K562 (cell line): ENCODE data around the gene KPTN. TPM values are rescaled to one million over a fixed set of nuclear protein-coding genes. Genes with fewer than 3 reads are reported as not detected.

Experiments used
- CTBP1 ChIP-seq: fragments of 450-650 bp; IDR thresholded peaks from 2 replicates; pipeline ENCODE4 v1.6.1; 2016; ENCODE audit warnings: borderline replicate concordance
- GTF2A2 ChIP-seq: IDR thresholded peaks from 2 replicates; pipeline ENCODE4 v1.6.1; 2016; ENCODE audit warnings: mild to moderate bottlenecking, missing genetic modification characterization, missing compliant biosample characterization
- HDAC1 ChIP-seq, 2 experiments: fragments of 450-650 bp; IDR thresholded peaks; 2 replicates each; pipeline ENCODE4 v1.6.1; 2016 to 2017; ENCODE audit warnings: inconsistent platforms in 1 of 2, mild to moderate bottlenecking in 1 of 2, moderate library complexity in 1 of 2
- KHSRP ChIP-seq: fragments of 450-650 bp; IDR thresholded peaks from 2 replicates; pipeline ENCODE4 v1.6.1; 2017
- KLF16 ChIP-seq: IDR thresholded peaks from 2 replicates; pipeline ENCODE4 v1.6.1; 2016; ENCODE audit warnings: antibody characterized with exemption
- MBD2 ChIP-seq: sonication (generic); IDR thresholded peaks from 2 replicates; pipeline ENCODE4 v1.6.1; 2016; ENCODE audit warnings: low read depth, borderline replicate concordance
- MCM7 ChIP-seq, 2 experiments: fragments of 450-650 bp; IDR thresholded peaks; 2 replicates each; pipeline ENCODE4 v1.6.1; 2016 to 2018
- MEF2A ChIP-seq: IDR thresholded peaks from 2 replicates; pipeline ENCODE4 v1.6.1; 2011; ENCODE audit warnings: low read depth, mild to moderate bottlenecking, low read length, moderate library complexity; ENCODE audit not compliant: control insufficient read depth
- MIER1 ChIP-seq: fragments of 450-650 bp; IDR thresholded peaks from 2 replicates; pipeline ENCODE4 v1.6.1; 2016; ENCODE audit warnings: antibody characterized with exemption, mild to moderate bottlenecking, low read depth
- MTA2 ChIP-seq: fragments of 450-650 bp; IDR thresholded peaks from 2 replicates; pipeline ENCODE4 v1.6.1; 2016; ENCODE audit warnings: low read depth
- MYNN ChIP-seq, 2 experiments: sonication (generic); formaldehyde crosslinking in 1 of 2; IDR thresholded peaks; 2 replicates each; pipeline versions ENCODE4 v1.5.0 to v1.6.1; 2016 to 2020; ENCODE audit warnings: antibody characterized with exemption in 1 of 2, missing genetic modification reagents in 1 of 2
- PHB ChIP-seq: fragments of 250-450 bp; sonication (Bioruptor Pico); IDR thresholded peaks from 2 replicates; pipeline ENCODE4 v1.5.0; 2021
- POU5F1 ChIP-seq: fragments of 150-350 bp; IDR thresholded peaks from 2 replicates; pipeline ENCODE4 v1.6.1; 2014; ENCODE audit warnings: borderline replicate concordance, low read length, low read depth, mild to moderate bottlenecking; ENCODE audit not compliant: partially characterized antibody
- SPI1 ChIP-seq: IDR thresholded peaks from 2 replicates; pipeline ENCODE4 v1.6.1; 2011; ENCODE audit warnings: low read depth, low read length, control low read depth, borderline replicate concordance
- YY1 ChIP-seq, 3 experiments: IDR thresholded peaks; 2 replicates each; pipeline ENCODE4 v1.6.1; 2011; ENCODE audit warnings: low read length in 2 of 3, mild to moderate bottlenecking in 2 of 3, moderate library complexity in 2 of 3, borderline replicate concordance in 1 of 3, control low read depth in 1 of 3, low read depth in 1 of 3; ENCODE audit not compliant: insufficient read depth in 3 of 3, insufficient replicate concordance in 2 of 3, control insufficient read depth in 1 of 3, insufficient read length in 1 of 3; ENCODE audit errors: extremely low read depth in 1 of 3
- ZC3H4 ChIP-seq: sonication (generic); formaldehyde crosslinking; IDR thresholded peaks from 2 replicates; pipeline ENCODE4 v1.9.0; 2021; ENCODE audit warnings: missing genetic modification reagents, borderline replicate concordance
- polyA plus RNA-seq, 8 experiments: library from polyadenylated mRNA; depleted of rRNA in 4 of 8; stranded (reverse) in 5 of 8; unstranded in 3 of 8; fragments of >200 nt; fragmentation: Nextera tagmentation in 2 of 8; fragmentation: Illumina TruSeq in 1 of 8; extraction: Ambion mirVana in 2 of 8; extraction: Trizol in 1 of 8; gene quantifications; 2 replicates each; pipeline versions ENCODE4 v1.2.1 to v1.2.3, GENCODE V29; 2011 to 2014; ENCODE audit warnings: inconsistent platforms in 1 of 8, missing spikeins in 1 of 8
- total RNA-seq, 7 experiments: library from RNA; depleted of rRNA in 6 of 7; stranded (reverse); fragments of >200 nt in 6 of 7; fragmentation: Illumina TruSeq in 2 of 7; extraction: Trizol in 2 of 7; gene quantifications; 2 replicates each; pipeline versions ENCODE4 v1.2.1 to v1.2.3, GENCODE V29; 2011 to 2021; ENCODE audit warnings: low replicate concordance in 1 of 7
- TF ChIP-seq, protein P1 (sequence below): fragments of 200-400 bp; formaldehyde crosslinking; IDR thresholded peaks from 2 replicates; pipeline ENCODE4 v1.6.1; 2017; ENCODE audit warnings: mild to moderate bottlenecking, low read depth, low read length, moderate library complexity
- TF ChIP-seq, protein P2 (sequence below): fragments of 200-800 bp; sonication (Bioruptor generic); IDR thresholded peaks from 2 replicates; pipeline ENCODE4 v1.6.1; 2017; ENCODE audit warnings: missing genetic modification characterization, missing compliant biosample characterization
- TF ChIP-seq, protein P3 (sequence below): fragments of 250-450 bp; sonication (Bioruptor Pico); IDR thresholded peaks from 2 replicates; pipeline ENCODE4 v1.5.0; 2021; ENCODE audit warnings: mild to moderate bottlenecking, borderline replicate concordance
- TF ChIP-seq, protein P4 (sequence below): fragments of 450-650 bp; IDR thresholded peaks from 2 replicates; pipeline ENCODE4 v1.7.0; 2016; ENCODE audit warnings: borderline replicate concordance

KPTN gene
- total and polyA plus RNA-seq, 9 of the 15 experiments (the other 6 are each of a cell fraction or from before 2014, with no cell fraction given): 0.56 to 18.2 (median 8.5) TPM

DNA sequence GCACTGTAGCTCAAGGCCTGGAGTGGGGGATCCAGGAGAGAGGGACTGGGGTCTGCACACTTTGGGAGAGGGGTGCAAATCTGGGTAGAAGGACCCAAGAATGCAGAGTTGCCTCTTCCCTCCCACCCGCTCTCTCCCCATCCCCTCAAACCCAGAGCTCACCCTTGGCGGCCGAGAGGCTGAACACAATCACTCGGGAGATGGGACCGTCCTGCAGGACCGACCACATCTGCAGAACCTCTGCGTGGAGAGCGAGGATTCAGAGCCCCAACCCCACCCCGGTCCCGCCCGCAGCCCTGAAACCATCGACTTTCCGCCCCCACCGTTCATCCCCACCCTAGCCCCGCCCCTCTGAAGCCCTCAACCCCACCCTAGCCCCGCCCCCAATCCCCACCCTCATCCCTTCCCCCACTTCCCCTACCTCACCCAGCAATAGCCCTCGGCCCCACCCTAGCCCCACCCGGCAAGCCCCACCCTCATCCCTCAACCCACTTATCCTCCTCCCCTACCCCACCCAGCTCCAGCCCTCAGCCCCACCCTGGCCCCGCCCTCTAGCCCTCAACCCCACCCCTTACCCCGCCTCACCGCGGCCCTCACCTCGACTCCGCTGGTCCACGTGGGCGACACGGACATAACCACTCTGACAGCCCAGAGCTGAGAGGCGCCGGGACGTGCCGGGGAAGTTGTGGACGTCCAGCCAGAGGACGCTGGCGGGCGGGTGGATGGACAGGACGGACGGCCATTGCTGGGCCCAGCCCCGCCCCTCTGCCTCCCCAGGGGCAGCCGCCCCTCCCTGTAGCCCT is 4.1 kb downstream of the KPTN start (continued):
- TF ChIP-seq, protein P1, sequence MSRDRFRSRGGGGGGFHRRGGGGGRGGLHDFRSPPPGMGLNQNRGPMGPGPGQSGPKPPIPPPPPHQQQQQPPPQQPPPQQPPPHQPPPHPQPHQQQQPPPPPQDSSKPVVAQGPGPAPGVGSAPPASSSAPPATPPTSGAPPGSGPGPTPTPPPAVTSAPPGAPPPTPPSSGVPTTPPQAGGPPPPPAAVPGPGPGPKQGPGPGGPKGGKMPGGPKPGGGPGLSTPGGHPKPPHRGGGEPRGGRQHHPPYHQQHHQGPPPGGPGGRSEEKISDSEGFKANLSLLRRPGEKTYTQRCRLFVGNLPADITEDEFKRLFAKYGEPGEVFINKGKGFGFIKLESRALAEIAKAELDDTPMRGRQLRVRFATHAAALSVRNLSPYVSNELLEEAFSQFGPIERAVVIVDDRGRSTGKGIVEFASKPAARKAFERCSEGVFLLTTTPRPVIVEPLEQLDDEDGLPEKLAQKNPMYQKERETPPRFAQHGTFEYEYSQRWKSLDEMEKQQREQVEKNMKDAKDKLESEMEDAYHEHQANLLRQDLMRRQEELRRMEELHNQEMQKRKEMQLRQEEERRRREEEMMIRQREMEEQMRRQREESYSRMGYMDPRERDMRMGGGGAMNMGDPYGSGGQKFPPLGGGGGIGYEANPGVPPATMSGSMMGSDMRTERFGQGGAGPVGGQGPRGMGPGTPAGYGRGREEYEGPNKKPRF: no peak
- TF ChIP-seq KLF16 (no peak), MYNN (IDR thresholded peaks at IDR 0.05) (no peak), MYNN (CRISPR knock-in tag; IDR thresholded peaks at IDR 0.05) (no peak), MCM7 (IDR thresholded peaks at IDR 0.05) (no peak), YY1 (IDR thresholded peaks at IDR 0.05; ENCODE audit: borderline replicate concordance in 1 of 3, control insufficient read depth in 1 of 3, extremely low read depth in 1 of 3, insufficient read depth in 3 of 3, insufficient read length in 1 of 3, insufficient replicate concordance in 2 of 3, low read depth in 1 of 3, low read length in 2 of 3) (peak; percentile 44 to 80 (median 70)), HDAC1 (IDR thresholded peaks at IDR 0.05) (peak in 1 of 2 experiments; percentile 84; a peak in 2 of 4 replicates), POU5F1 (no peak), MTA2 (no peak), MIER1 (no peak), GTF2A2 (tag) (no peak), MEF2A (no peak), KHSRP (no peak), CTBP1 (no peak), PHB (CRISPR knock-in tag) (no peak), SPI1 (no peak), MBD2 (peak; percentile 44; the same call in 1 of the 2 replicates), ZC3H4 (no peak)
- TF ChIP-seq, protein P2, sequence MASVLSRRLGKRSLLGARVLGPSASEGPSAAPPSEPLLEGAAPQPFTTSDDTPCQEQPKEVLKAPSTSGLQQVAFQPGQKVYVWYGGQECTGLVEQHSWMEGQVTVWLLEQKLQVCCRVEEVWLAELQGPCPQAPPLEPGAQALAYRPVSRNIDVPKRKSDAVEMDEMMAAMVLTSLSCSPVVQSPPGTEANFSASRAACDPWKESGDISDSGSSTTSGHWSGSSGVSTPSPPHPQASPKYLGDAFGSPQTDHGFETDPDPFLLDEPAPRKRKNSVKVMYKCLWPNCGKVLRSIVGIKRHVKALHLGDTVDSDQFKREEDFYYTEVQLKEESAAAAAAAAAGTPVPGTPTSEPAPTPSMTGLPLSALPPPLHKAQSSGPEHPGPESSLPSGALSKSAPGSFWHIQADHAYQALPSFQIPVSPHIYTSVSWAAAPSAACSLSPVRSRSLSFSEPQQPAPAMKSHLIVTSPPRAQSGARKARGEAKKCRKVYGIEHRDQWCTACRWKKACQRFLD: 0 out of 2 replicates have a peak, but pooled peaks have one; percentile 36
- TF ChIP-seq, protein P3, sequence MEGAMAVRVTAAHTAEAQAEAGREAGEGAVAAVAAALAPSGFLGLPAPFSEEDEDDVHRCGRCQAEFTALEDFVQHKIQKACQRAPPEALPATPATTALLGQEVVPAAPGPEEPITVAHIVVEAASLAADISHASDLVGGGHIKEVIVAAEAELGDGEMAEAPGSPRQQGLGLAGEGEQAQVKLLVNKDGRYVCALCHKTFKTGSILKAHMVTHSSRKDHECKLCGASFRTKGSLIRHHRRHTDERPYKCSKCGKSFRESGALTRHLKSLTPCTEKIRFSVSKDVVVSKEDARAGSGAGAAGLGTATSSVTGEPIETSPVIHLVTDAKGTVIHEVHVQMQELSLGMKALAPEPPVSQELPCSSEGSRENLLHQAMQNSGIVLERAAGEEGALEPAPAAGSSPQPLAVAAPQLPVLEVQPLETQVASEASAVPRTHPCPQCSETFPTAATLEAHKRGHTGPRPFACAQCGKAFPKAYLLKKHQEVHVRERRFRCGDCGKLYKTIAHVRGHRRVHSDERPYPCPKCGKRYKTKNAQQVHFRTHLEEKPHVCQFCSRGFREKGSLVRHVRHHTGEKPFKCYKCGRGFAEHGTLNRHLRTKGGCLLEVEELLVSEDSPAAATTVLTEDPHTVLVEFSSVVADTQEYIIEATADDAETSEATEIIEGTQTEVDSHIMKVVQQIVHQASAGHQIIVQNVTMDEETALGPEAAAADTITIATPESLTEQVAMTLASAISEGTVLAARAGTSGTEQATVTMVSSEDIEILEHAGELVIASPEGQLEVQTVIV (CRISPR knock-in tag): no peak
- TF ChIP-seq, protein P4, sequence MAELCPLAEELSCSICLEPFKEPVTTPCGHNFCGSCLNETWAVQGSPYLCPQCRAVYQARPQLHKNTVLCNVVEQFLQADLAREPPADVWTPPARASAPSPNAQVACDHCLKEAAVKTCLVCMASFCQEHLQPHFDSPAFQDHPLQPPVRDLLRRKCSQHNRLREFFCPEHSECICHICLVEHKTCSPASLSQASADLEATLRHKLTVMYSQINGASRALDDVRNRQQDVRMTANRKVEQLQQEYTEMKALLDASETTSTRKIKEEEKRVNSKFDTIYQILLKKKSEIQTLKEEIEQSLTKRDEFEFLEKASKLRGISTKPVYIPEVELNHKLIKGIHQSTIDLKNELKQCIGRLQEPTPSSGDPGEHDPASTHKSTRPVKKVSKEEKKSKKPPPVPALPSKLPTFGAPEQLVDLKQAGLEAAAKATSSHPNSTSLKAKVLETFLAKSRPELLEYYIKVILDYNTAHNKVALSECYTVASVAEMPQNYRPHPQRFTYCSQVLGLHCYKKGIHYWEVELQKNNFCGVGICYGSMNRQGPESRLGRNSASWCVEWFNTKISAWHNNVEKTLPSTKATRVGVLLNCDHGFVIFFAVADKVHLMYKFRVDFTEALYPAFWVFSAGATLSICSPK: no peak
